K562 (cell line): ENCODE results near the gene ERI2. TPM values are rescaled to one million over a fixed set of nuclear protein-coding genes. Genes with fewer than 3 reads are reported as not detected.

Experiments used
- ATAC-seq: fragments of 200-7000 bp; cut with Tn5 transposase; 3 replicates; pipeline ENCODE4 v1.9.1; 2020; ENCODE audit warnings: moderate library complexity
- BruUV-seq: library from RNA; stranded (reverse); fragments of 400-500 nt; replicated peaks from 2 replicates; lab custom pipeline; 2021; lab: Mats Ljungman, UMichigan
- CTCF ChIA-PET: fragments of 300-600 bp; formaldehyde crosslinking; extraction: SDS; loops from one replicate; lab custom pipeline; 2021; ENCODE audit warnings: low intra/inter-chr PET ratio; lab: Yijun Ruan, JAX
- POLR2A ChIA-PET: fragments of 300-600, 350-650 bp; sonication (Branson Sonifier 250); formaldehyde crosslinking; extraction: SDS; loops from one replicate; lab custom pipeline; 2021; ENCODE audit warnings: antibody characterized with exemption, inconsistent platforms; lab: Yijun Ruan, JAX
- DNase-seq, 4 experiments: peaks; one replicate each; pipeline versions ENCODE4 v3.0.0 to v3.0.0-alpha.2; 2011 to 2018; ENCODE audit warnings: low spot score in 3 of 4, mixed read lengths in 3 of 4; ENCODE audit errors: extremely low read depth in 1 of 4
- FAIRE-seq: peaks from 2 replicates; lab custom pipeline; 2011; peaks lifted over from hg19 to GRCh38; lab: Jason Lieb, UNC
- H2AFZ ChIP-seq: 2 replicates; pipeline ENCODE4 v1.6.0; 2011; ENCODE audit warnings: low read depth, low read length, control low read depth, inconsistent platforms
- H3K27ac ChIP-seq: fragments of 200-600 bp; 3 replicates; pipeline ENCODE4 v1.8.0; 2011; ENCODE audit warnings: low read depth, mild to moderate bottlenecking, control low read depth, inconsistent platforms, low read length, moderate library complexity, mixed read lengths; ENCODE audit errors: extremely low read depth
- H3K27me3 ChIP-seq, 2 experiments: fragments of 300-600 bp in 1 of 2; 2 replicates in 1 of 2; 3 replicates in 1 of 2; pipeline versions ENCODE4 v1.6.0 to v1.8.0; 2011; ENCODE audit warnings: inconsistent platforms in 2 of 2, low read length in 2 of 2, mild to moderate bottlenecking in 1 of 2, mixed read lengths in 1 of 2, moderate library complexity in 1 of 2; ENCODE audit not compliant: control insufficient read depth in 2 of 2, insufficient read depth in 2 of 2
- H3K36me3 ChIP-seq: fragments of 300-600 bp; 3 replicates; pipeline ENCODE4 v1.8.0; 2011; ENCODE audit warnings: mild to moderate bottlenecking, low read length, inconsistent platforms; ENCODE audit not compliant: control insufficient read depth, insufficient read depth
- H3K4me1 ChIP-seq, 2 experiments: fragments of 200-600 bp in 1 of 2; replicated peaks in 1 of 2; 2 replicates in 1 of 2; 3 replicates in 1 of 2; pipeline versions ENCODE4 v1.5.1 to v1.8.0; 2011; ENCODE audit warnings: inconsistent platforms in 2 of 2, low read length in 2 of 2, mild to moderate bottlenecking in 1 of 2, mixed read lengths in 1 of 2, moderate library complexity in 1 of 2; ENCODE audit not compliant: control insufficient read depth in 2 of 2, insufficient read depth in 2 of 2
- H3K4me2 ChIP-seq: 2 replicates; pipeline ENCODE4 v1.6.1; 2011; ENCODE audit warnings: low read length, control low read depth, inconsistent platforms, mixed read lengths; ENCODE audit not compliant: insufficient read depth
- H3K4me3 ChIP-seq: fragments of 200-600 bp; sonication (generic), shearing (Covaris generic); 2 replicates; pipeline ENCODE4 v1.5.1; 2016; ENCODE audit warnings: control low read depth, inconsistent platforms
- H3K79me2 ChIP-seq: fragments of 200-600 bp; 3 replicates; pipeline ENCODE4 v1.8.0; 2011; ENCODE audit warnings: low read length, inconsistent platforms; ENCODE audit not compliant: control insufficient read depth, insufficient read depth
- H3K9ac ChIP-seq, 2 experiments: 2 replicates each; pipeline versions ENCODE4 v1.6.0 to v1.6.1; 2011; ENCODE audit warnings: low read depth in 2 of 2, low read length in 2 of 2, control low read depth in 1 of 2, inconsistent platforms in 1 of 2, mild to moderate bottlenecking in 1 of 2, mixed read lengths in 1 of 2; ENCODE audit not compliant: insufficient read depth in 1 of 2
- H3K9me1 ChIP-seq: one replicate; pipeline ENCODE4 v1.6.0; 2011; ENCODE audit warnings: inconsistent platforms, mild to moderate bottlenecking, low read length, moderate library complexity; ENCODE audit not compliant: control insufficient read depth, insufficient read depth
- H3K9me3 ChIP-seq: replicated peaks from 2 replicates; pipeline ENCODE4 v1.5.1; 2011; ENCODE audit warnings: low read depth, low read length, inconsistent platforms; ENCODE audit not compliant: control insufficient read depth, insufficient read depth
- H4K20me1 ChIP-seq: replicated peaks from 2 replicates; pipeline ENCODE4 v1.6.1; 2011; ENCODE audit warnings: low read length, inconsistent platforms, mixed read lengths; ENCODE audit not compliant: control insufficient read depth, insufficient read depth
- CBFB ChIP-seq: sonication (generic); formaldehyde crosslinking; IDR thresholded peaks from 2 replicates; pipeline ENCODE4 v1.4.0; 2020; ENCODE audit warnings: mild to moderate bottlenecking, missing genetic modification reagents
- CBX5 ChIP-seq: IDR thresholded peaks from 2 replicates; pipeline ENCODE4 v1.6.1; 2014; ENCODE audit warnings: low read depth, borderline replicate concordance
- OTX1 ChIP-seq: fragments of 450-650 bp; formaldehyde crosslinking; IDR thresholded peaks from 2 replicates; pipeline ENCODE4 v1.4.0; 2022; ENCODE audit warnings: mild to moderate bottlenecking
- RNF2 ChIP-seq: sonication (generic); IDR thresholded peaks from 2 replicates; pipeline ENCODE4 v1.6.1; 2016
- SMC3 ChIP-seq: conservative IDR thresholded peaks from 2 replicates; pipeline ENCODE4 v1.6.1; 2011; ENCODE audit warnings: low read depth, low read length, improper control_type of control experiment; ENCODE audit not compliant: insufficient read depth
- SRSF1 ChIP-seq: fragments of 200-400 bp; formaldehyde crosslinking; IDR thresholded peaks from 2 replicates; pipeline ENCODE4 v1.6.1; 2017; ENCODE audit warnings: mild to moderate bottlenecking, low read depth, low read length, moderate library complexity
- SRSF3 ChIP-seq: fragments of 200-400 bp; formaldehyde crosslinking; IDR thresholded peaks from 2 replicates; pipeline ENCODE4 v1.6.1; 2016; ENCODE audit warnings: mild to moderate bottlenecking, low read length, moderate library complexity; ENCODE audit not compliant: insufficient read depth
- ZNF165 ChIP-seq: fragments of 250-450 bp; sonication (Bioruptor Pico); IDR thresholded peaks from 2 replicates; pipeline ENCODE4 v1.4.0; 2020; ENCODE audit warnings: borderline replicate concordance
- ZNF584 ChIP-seq: fragments of 200-800 bp; sonication (Bioruptor generic); IDR thresholded peaks from 2 replicates; pipeline ENCODE4 v1.6.1; 2016; ENCODE audit warnings: low read depth, mild to moderate bottlenecking, missing genetic modification characterization, missing compliant biosample characterization
- WGBS: fragments of 100-300 bp; shearing (Covaris generic); methylation state at CpG from one replicate; pipeline ENCODE4 v1.1.6; 2016; ENCODE audit warnings: low coverage, mixed read lengths; ENCODE audit not compliant: insufficient coverage; ENCODE audit errors: missing lambda C conversion rate; 5-methylcytosine and 5-hydroxymethylcytosine counted together
- in situ Hi-C: fragments of 300-500 bp; cut with MboI; formaldehyde crosslinking; loops from 4 replicates; pipeline ENCODE4 v1.15.0; 2018; ENCODE audit warnings: inconsistent platforms, mixed read lengths
- intact Hi-C: fragments of 100-400 bp; cut with micrococcal nuclease; formaldehyde crosslinking; loops from 2 replicates; pipeline ENCODE4 v1.14.2; 2022
- polyA plus RNA-seq, 8 experiments: library from polyadenylated mRNA; depleted of rRNA in 4 of 8; stranded (reverse) in 5 of 8; unstranded in 3 of 8; fragments of >200 nt; fragmentation: Nextera tagmentation in 2 of 8; fragmentation: Illumina TruSeq in 1 of 8; extraction: Ambion mirVana in 2 of 8; extraction: Trizol in 1 of 8; gene quantifications; 2 replicates each; pipeline versions ENCODE4 v1.2.1 to v1.2.3, GENCODE V29; 2011 to 2014; ENCODE audit warnings: inconsistent platforms in 1 of 8, missing spikeins in 1 of 8
- total RNA-seq, 7 experiments: library from RNA; depleted of rRNA in 6 of 7; stranded (reverse); fragments of >200 nt in 6 of 7; fragmentation: Illumina TruSeq in 2 of 7; extraction: Trizol in 2 of 7; gene quantifications; 2 replicates each; pipeline versions ENCODE4 v1.2.1 to v1.2.3, GENCODE V29; 2011 to 2021; ENCODE audit warnings: low replicate concordance in 1 of 7
- TF ChIP-seq, protein P1 (sequence below), 2 experiments: fragments of 450-650 bp; formaldehyde crosslinking in 1 of 2; IDR thresholded peaks; 2 replicates each; pipeline versions ENCODE4 v1.4.0 to v1.6.1; 2014 to 2020; ENCODE audit warnings: mild to moderate bottlenecking in 2 of 2, borderline replicate concordance in 1 of 2, low read depth in 1 of 2
- TF ChIP-seq, protein P2 (sequence below), 3 experiments: IDR thresholded peaks in 2 of 3; conservative IDR thresholded peaks in 1 of 3; 2 replicates each; pipeline ENCODE4 v1.5.1; 2011 to 2012; ENCODE audit warnings: low read length in 3 of 3, mild to moderate bottlenecking in 3 of 3, control low read depth in 2 of 3, improper control_type of control experiment in 1 of 3, inconsistent platforms in 1 of 3, low read depth in 1 of 3, mixed read lengths in 1 of 3, moderate library complexity in 1 of 3; ENCODE audit not compliant: insufficient read depth in 2 of 3

Gene ERI2
- total and polyA plus RNA-seq, 9 of the 15 experiments (the other 6 are each of a cell fraction or from before 2014, with no cell fraction given) = 23.3 to 57.0 (median 48.1) TPM

DNA sequence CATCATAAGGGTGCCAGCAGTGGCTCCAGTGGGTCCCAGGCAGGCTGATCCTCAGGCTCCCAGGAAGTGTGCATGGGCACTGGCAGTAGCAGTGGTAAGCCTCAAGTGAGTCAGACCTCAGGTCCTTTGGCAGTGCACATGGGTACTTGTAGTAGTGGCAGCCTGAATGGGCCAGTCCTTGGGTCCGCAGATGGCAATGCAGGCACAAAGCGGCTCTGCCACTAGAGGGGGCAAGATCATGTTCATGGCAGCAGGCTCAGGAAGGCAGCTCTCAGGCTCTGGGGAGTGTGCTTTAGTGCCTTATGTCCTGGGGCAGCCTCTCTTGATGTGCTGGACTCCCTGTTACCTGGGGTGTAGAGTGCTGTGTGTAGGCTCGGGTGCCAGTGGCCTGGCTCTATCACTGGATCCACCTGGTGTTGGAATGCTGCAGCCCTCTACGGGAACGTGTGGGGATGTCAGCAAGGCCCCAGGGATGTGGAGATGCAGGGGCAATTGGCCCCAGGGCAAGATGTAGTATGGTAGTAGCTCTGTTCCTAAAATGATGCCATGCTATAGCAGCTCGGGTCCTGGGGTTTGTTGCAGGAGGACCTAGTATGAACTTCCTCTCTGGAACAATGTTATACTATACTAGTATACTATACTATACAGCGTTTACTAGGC, 31.4 kb downstream of the ERI2 start:
- POLR2A ChIA-PET = interaction anchor here (1.2 kb wide), 1 partner anchor 17 kb away, joined by 3 read pairs; no protein-coding TSS in a partner anchor
- H3K27me3 ChIP-seq = no peaks in the 10 kb centered on the region
- peaks cover 26% of the 10 kb centered on the region; the same call in 2 of the 3 replicates for H3K79me2 ChIP-seq
- 66% methylated on average over 7 of the region's 7 CpGs for WGBS
- no peak overlapping the region for H3K27ac ChIP-seq
- H3K4me3 ChIP-seq = no peak overlapping the region
- ATAC-seq (peak; percentile 97), FAIRE-seq (peak; percentile 83), DNase-seq (peak; percentile 54 to 73 (median 56))
- H3K4me1 ChIP-seq = peaks cover 0 to 5% of the 10 kb centered on the region in 2 experiments; a peak in 2 of 5 replicates
- 0 out of 2 replicates have a peak overlapping the region, but pooled peaks have one; percentile 1 for H2AFZ ChIP-seq
- H3K4me2 ChIP-seq = no peak overlapping the region
- no peaks in the 10 kb centered on the region for H4K20me1 ChIP-seq
- no peaks in the 10 kb centered on the region for H3K9me3 ChIP-seq
- H3K36me3 ChIP-seq = peaks cover 60% of the 10 kb centered on the region; the same call in 2 of the 3 replicates
- intact Hi-C loops (loop anchor here (5.0 kb wide), 1 partner anchor 33 kb away; the partner anchor contains the start of gene THUMPD1), in situ Hi-C loops (no loop called here)
- no peaks in the 10 kb centered on the region for H3K9me1 ChIP-seq
- CTCF ChIA-PET = interaction anchor here (0.6 kb wide), 2 partner anchors 34 to 414 kb away, joined by 3 read pairs; no protein-coding TSS in a partner anchor
- H3K9ac ChIP-seq = peak overlapping the region in 1 of 2 experiments; percentile 15; a peak in 1 of 4 replicates
- BruUV-seq = no TSS peak
- TF ChIP-seq SRSF3 (no peak), ZNF165 (CRISPR knock-in tag) (no peak), SRSF1 (no peak), CBFB (CRISPR knock-in tag) (no peak), RNF2 (no peak), OTX1 (no peak), SMC3 (peak; percentile 35; the same call in 1 of the 2 replicates), ZNF584 (no peak), CBX5 (peak; percentile 11; the same call in 1 of the 2 replicates)
- TF ChIP-seq, protein P1, sequence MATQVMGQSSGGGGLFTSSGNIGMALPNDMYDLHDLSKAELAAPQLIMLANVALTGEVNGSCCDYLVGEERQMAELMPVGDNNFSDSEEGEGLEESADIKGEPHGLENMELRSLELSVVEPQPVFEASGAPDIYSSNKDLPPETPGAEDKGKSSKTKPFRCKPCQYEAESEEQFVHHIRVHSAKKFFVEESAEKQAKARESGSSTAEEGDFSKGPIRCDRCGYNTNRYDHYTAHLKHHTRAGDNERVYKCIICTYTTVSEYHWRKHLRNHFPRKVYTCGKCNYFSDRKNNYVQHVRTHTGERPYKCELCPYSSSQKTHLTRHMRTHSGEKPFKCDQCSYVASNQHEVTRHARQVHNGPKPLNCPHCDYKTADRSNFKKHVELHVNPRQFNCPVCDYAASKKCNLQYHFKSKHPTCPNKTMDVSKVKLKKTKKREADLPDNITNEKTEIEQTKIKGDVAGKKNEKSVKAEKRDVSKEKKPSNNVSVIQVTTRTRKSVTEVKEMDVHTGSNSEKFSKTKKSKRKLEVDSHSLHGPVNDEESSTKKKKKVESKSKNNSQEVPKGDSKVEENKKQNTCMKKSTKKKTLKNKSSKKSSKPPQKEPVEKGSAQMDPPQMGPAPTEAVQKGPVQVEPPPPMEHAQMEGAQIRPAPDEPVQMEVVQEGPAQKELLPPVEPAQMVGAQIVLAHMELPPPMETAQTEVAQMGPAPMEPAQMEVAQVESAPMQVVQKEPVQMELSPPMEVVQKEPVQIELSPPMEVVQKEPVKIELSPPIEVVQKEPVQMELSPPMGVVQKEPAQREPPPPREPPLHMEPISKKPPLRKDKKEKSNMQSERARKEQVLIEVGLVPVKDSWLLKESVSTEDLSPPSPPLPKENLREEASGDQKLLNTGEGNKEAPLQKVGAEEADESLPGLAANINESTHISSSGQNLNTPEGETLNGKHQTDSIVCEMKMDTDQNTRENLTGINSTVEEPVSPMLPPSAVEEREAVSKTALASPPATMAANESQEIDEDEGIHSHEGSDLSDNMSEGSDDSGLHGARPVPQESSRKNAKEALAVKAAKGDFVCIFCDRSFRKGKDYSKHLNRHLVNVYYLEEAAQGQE (IDR thresholded peaks at IDR 0.05; ENCODE audit: borderline replicate concordance) = peak; percentile 15; the same call in 1 of the 2 replicates
- TF ChIP-seq, protein P1 (CRISPR knock-in tag; IDR thresholded peaks at IDR 0.05; ENCODE audit: low read depth) = no peak
- TF ChIP-seq, protein P2, sequence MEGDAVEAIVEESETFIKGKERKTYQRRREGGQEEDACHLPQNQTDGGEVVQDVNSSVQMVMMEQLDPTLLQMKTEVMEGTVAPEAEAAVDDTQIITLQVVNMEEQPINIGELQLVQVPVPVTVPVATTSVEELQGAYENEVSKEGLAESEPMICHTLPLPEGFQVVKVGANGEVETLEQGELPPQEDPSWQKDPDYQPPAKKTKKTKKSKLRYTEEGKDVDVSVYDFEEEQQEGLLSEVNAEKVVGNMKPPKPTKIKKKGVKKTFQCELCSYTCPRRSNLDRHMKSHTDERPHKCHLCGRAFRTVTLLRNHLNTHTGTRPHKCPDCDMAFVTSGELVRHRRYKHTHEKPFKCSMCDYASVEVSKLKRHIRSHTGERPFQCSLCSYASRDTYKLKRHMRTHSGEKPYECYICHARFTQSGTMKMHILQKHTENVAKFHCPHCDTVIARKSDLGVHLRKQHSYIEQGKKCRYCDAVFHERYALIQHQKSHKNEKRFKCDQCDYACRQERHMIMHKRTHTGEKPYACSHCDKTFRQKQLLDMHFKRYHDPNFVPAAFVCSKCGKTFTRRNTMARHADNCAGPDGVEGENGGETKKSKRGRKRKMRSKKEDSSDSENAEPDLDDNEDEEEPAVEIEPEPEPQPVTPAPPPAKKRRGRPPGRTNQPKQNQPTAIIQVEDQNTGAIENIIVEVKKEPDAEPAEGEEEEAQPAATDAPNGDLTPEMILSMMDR (IDR thresholded peaks at IDR 0.05 in 2 of 3, conservative IDR thresholded peaks at IDR 0.05 in 1 of 3; ENCODE audit: insufficient read depth in 2 of 3, low read depth in 1 of 3, low read length in 3 of 3) = peak; percentile 66 to 76 (median 67)
